Stimulated activated CD8-positive, alpha-beta memory T cell treated with anti-CD3 and anti-CD28 coated beads, Interleukin-15, amount 100 ng/mL, for 1 hour (primary cell): ENCODE data around the gene UNC13B.

Experiments
- DNase-seq: peaks from one replicate; pipeline ENCODE4 v3.0.0-alpha.2; 2020; ENCODE audit warnings: low read depth

UNC13B gene

GRCh38 chr9:35431467-35431866 is 269.7 kb downstream of the UNC13B start:
- no peak for DNase-seq

- no peak for DNase-seq
Observed at GRCh38 chr9:35432076-35432475, 270.3 kb downstream of the UNC13B start.

- DNase-seq: no peak
Observed at GRCh38 chr9:35436933-35437332, 275.1 kb downstream of the UNC13B start.

- DNase-seq: no peak
Observed at GRCh38 chr9:35446012-35446411, 284.2 kb downstream of the UNC13B start.

GRCh38 chr9:35448496-35448895 is 286.7 kb downstream of the UNC13B start:
- no peak for DNase-seq

- no peak for DNase-seq
Observed at GRCh38 chr9:35452481-35452880, 290.7 kb downstream of the UNC13B start.

- DNase-seq: no peak
Observed at GRCh38 chr9:35453786-35454185, 292.0 kb downstream of the UNC13B start.
